Measurements from ENCODE around the gene ENTPD3. TPM values are rescaled to one million over a fixed set of nuclear protein-coding genes. Genes with fewer than 3 reads are reported as not detected.
A peak's percentile ranks its signal among the peaks of the same experiment; 100 is the strongest.

Gene ENTPD3
- total RNA-seq, 1 donor from 2014 or later = not detected

DNA sequence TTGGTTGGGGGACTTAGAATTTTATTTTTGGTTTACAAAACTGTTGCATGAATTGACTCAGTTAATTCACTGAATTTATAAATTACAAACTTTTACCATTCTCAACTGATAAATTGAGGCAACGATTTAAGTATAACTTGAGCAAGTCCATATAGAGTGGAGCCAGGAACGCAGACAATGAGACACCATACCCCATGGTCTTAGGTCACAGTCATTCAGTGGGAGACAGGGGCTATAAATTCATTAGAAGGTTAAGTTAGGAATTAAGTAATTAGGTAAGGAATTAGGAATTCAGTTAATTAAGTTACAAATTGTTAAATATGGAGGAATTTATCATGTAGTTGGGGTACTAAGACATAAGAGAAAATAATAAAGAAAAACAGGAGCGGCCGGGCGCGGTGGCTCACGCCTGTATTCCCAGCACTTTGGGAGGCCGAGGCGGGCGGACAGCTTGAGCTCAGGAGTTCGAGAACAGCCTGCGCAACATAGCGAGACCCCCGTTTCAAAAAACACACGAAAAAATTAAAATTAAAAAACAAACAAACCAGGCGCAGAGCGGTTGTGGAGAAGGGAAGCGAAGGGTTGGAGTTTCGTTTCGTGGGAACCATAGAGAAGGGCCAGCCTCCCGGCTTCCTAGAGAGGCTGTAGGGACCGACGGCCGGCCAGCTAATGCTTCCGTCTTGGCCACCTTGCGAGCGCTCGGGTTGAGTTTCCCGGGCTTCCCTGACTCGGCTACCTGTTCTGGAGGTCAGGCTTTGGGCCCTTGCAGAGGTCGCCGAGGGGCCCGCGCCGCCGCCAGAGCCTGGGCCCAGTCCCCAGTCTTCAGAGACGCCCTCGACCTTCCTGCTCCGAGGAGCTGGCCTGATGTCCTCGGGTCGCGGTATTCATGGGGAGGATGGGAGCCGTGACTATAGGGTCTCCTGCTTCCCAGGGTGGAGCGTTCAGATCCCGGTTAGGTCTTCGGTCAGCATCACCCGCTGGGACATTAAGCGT lies 89.8 kb downstream of the ENTPD3 start, which contains the start of gene ZNF619:
Gene ZNF619, plus strand, starts transcription at position 645 of the 993 bp plus-strand sequence. CDS start 858 bp downstream, outside the sequence.
- Mint-ChIP-seq H3K27me3 (ENCODE audit: unreplicated experiment) (peaks cover 4% of the 10 kb centered on the region), H3K36me3 (ENCODE audit: low read depth, unreplicated experiment) (peaks cover 5% of the 10 kb centered on the region), H3K9me3 (ENCODE audit: unreplicated experiment) (no peaks in the 10 kb centered on the region), H3K4me1 (ENCODE audit: unreplicated experiment) (peaks cover 5% of the 10 kb centered on the region), H3K4me3 (ENCODE audit: unreplicated experiment) (peak within 1 kb of the TSS; percentile 89), H3K27ac (ENCODE audit: unreplicated experiment) (peak within 1 kb of the TSS; percentile 84)
- DNase-seq (ENCODE audit: low spot score) = peak; percentile 59
- TF ChIP-seq, protein P1, sequence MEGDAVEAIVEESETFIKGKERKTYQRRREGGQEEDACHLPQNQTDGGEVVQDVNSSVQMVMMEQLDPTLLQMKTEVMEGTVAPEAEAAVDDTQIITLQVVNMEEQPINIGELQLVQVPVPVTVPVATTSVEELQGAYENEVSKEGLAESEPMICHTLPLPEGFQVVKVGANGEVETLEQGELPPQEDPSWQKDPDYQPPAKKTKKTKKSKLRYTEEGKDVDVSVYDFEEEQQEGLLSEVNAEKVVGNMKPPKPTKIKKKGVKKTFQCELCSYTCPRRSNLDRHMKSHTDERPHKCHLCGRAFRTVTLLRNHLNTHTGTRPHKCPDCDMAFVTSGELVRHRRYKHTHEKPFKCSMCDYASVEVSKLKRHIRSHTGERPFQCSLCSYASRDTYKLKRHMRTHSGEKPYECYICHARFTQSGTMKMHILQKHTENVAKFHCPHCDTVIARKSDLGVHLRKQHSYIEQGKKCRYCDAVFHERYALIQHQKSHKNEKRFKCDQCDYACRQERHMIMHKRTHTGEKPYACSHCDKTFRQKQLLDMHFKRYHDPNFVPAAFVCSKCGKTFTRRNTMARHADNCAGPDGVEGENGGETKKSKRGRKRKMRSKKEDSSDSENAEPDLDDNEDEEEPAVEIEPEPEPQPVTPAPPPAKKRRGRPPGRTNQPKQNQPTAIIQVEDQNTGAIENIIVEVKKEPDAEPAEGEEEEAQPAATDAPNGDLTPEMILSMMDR (IDR thresholded peaks at IDR 0.05; ENCODE audit: unreplicated experiment) = no peak

DNA sequence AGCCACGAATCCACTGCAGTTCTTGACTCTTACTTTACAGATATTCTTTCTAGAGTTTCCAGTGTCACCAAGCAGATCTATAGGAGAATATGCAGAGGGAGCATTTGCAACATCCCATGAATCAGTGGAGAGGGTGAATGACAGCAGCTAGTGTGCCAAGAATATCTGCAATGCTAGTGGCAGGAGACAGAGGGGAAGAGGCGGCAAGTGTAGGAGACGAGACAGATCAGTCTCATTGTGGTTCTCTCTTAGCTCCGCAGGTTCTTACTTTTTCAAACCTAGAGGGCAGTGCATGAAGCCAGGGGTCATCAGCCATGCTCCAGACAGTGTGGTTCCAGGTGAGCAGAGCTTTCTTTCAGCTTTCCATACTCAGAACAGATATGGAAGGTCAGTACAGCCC lies 90.7 kb downstream of the ENTPD3 start:
- TF ChIP-seq, protein P1 (IDR thresholded peaks at IDR 0.05; ENCODE audit: unreplicated experiment) = no peak
- no peak for DNase-seq (ENCODE audit: low spot score)
- H3K4me1 Mint-ChIP-seq (ENCODE audit: unreplicated experiment) = peaks cover 5% of the 10 kb centered on the region
- H3K27me3 Mint-ChIP-seq (ENCODE audit: unreplicated experiment) = peaks cover 6% of the 10 kb centered on the region
- H3K9me3 Mint-ChIP-seq (ENCODE audit: unreplicated experiment) = no peaks in the 10 kb centered on the region
- peak overlapping the region; percentile 89 for H3K4me3 Mint-ChIP-seq (ENCODE audit: unreplicated experiment)
- H3K36me3 Mint-ChIP-seq (ENCODE audit: low read depth, unreplicated experiment) = peaks cover 5% of the 10 kb centered on the region
- H3K27ac Mint-ChIP-seq (ENCODE audit: unreplicated experiment) = peak overlapping the region; percentile 84

Other genes with a start within 250 kb of the ENTPD3 start
- gene EIF1B, start 77.5 kb upstream of the ENTPD3 start, total RNA-seq (ENCODE audit: unreplicated experiment) = 68.8 TPM
- 2,049 TPM for gene RPL14, start 70.2 kb downstream of the ENTPD3 start, total RNA-seq (ENCODE audit: unreplicated experiment)
- 8.0 TPM for gene ZNF619, start 89.9 kb downstream of the ENTPD3 start, total RNA-seq (ENCODE audit: unreplicated experiment)
- 8.3 TPM for gene ZNF620, start 118.9 kb downstream of the ENTPD3 start, total RNA-seq (ENCODE audit: unreplicated experiment)
- 25.7 TPM for gene ZNF621, start 137.8 kb downstream of the ENTPD3 start, total RNA-seq (ENCODE audit: unreplicated experiment)